G401 (cell line): ENCODE results near the gene TGFBRAP1. TPM values are rescaled to one million over a fixed set of nuclear protein-coding genes. Genes with fewer than 3 reads are reported as not detected.
"Not testable (repeated sequence)": the region's sequence is repeated elsewhere in the genome, so short reads cannot be mapped to it uniquely, and the experiment has no call there.

Experiments used
- DNase-seq: peaks from one replicate; pipeline ENCODE4 v3.0.0-alpha.2; 2015; ENCODE audit warnings: low spot score
- in situ Hi-C: cut with HindIII; loops from 2 replicates; pipeline ENCODE4 v1.10.0; 2016; ENCODE audit warnings: low sequenced_read_pairs, mixed read lengths
- total RNA-seq: library from RNA; depleted of rRNA; stranded (reverse); fragments of >200 nt; shearing (Covaris generic); gene quantifications from 2 replicates; pipeline ENCODE4 v1.2.3, GENCODE V29; 2014

Gene TGFBRAP1
- total RNA-seq, 1 experiment from 2014 or later = 30.4 TPM

DNA sequence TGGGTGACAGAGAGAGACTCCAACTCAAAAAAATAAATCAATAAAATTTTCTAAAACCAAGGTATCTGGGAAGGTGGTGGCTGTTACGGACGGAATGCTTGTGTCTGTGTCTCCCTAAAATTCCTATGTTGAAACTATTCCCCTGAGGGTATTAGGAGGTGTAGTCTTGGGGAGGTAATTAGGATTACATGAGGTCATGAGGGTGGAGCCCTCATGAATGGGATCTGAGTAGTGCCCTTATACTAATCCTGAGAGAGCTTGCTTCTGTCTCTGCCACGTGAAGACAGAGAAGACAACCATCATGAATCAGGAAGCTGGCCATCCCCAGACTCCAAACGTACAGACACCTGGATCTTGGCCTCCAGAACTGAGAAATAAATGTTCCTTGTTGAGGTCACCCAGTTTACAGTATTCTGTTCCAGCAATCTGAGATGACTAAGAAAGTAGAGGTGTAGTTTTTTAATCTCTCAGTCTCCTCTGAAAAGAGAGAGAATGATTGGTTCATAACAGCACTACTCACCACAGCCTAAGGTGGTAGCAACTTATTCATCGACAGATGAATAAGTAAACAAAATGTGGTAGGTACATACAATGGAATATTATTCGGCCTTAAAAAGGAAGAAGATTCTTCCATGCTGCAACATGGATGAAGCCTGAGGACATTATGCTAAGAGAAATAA, 38.4 kb downstream of the TGFBRAP1 start:
- in situ Hi-C loops = no loop called here
- DNase-seq = no peak

DNA sequence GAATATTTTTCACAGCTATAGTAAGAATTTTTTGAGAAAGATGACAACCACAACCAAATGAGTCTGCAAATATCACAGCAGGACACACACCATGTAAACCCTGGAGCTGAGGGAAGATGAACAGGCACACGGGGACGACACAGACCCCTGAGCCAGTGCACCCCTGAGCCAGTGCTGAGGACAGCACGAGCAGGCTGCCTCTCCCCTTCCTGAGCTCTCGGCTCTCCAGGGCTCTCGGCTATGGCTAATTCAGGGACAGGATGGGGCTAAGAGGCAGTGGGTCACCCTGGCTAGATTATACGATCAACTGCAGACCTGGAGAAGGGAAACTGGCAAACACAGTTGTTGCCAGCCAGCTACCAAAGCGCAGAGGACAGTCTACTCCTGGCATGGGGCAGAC, 41.4 kb downstream of the TGFBRAP1 start:
- in situ Hi-C loops = no loop called here
- no peak for DNase-seq

DNA sequence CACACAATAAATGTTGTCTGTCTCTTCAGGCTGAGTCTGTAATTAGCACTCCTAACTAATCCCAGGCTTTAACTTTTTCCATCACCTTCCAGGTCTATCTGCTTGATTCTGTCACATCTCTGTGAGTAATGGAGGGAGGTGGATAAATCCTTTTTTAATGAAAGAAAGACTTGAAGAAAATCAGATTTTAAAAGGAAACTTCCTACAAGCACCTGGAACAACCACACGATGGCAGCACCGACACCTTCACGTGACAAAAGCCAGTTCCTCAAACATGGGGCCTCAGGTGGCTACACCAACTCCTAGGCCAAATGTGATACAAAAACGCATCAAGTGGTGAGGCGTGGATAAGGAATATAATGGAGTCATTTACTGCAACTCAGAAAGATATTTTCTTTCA, 41.8 kb downstream of the TGFBRAP1 start:
- in situ Hi-C loops = no loop called here
- peak; percentile 25 for DNase-seq

DNA sequence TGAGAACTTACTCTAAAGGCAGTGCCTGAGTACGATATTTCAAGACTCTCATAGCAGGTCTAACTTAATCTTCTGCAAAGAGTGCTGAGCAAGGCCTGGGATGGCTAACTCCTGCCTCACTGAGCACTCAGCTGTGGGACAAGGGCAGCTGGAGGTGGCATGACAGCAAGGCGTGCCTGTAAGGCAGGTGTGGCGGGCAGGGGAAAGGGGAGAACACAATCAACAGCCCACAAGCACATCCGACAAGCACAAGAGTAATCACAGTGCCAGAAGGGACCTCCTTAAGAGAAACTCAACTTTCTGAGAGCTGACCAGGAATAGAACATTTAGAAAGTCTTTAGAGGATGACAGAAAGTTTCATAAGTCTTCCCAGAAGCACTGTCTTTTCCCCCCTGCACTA, 46.0 kb downstream of the TGFBRAP1 start:
- in situ Hi-C loops = no loop called here
- no peak for DNase-seq

DNA sequence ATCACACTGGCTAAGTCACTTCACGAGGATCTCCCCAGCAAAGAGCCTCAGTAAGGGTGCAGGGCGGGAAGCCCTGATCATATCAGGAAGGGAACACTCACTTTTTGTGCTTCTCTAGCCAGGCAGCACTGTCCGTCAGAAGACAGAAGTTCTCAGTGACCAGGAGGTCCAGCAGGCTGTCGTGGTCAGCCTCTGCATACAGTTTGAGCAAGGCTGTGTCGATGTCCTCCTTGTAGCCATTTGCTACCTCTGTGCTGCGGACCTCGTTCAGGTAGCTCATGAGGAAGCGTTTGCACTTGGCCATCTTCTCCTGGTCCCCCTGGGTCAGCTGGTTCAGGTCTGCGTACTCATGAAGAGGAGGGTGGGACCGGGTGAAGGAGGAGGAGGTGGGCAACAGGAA, 49.3 kb downstream of the TGFBRAP1 start:
- in situ Hi-C loops = no loop called here
- DNase-seq = no peak

DNA sequence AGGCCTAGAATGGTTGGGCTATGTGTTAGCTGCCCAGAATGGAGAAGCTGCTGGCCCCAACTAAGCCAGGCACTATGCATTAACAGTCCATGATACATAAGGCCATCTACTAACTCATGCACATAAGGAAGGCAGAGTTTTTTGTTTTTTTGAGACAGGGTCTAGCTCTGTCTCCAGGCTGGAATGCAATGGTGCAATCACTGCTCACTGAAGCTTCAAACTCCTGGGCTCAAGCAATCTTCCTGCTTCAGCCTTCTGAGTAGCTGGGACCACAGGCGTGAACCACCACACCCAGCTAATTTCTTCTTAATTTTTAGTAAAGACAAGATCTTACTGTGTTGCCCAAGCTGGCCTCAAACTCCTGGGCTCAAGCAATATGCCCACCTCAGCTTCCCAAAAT, 50.4 kb downstream of the TGFBRAP1 start:
- in situ Hi-C loops = no loop called here
- no peak for DNase-seq

DNA sequence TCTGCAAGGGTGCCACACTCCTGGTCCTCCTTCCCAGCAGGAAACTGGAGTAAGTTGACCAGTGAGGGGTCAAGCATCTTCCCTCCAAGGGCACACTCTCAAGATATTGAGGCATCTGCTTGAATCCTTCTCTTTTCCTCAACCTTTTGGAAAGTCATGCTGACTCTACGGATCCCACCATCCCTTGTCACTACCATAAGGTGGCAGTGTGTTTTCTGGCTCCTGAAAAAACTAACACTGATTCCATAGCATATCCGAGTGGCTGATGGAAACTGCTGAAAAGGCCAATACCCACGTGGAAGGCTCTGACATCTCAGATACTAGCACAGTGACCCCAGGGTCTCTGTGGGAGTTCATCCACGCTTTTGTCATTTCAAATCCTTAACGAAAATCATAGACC, 50.9 kb downstream of the TGFBRAP1 start:
- no peak for DNase-seq
- in situ Hi-C loops = no loop called here

DNA sequence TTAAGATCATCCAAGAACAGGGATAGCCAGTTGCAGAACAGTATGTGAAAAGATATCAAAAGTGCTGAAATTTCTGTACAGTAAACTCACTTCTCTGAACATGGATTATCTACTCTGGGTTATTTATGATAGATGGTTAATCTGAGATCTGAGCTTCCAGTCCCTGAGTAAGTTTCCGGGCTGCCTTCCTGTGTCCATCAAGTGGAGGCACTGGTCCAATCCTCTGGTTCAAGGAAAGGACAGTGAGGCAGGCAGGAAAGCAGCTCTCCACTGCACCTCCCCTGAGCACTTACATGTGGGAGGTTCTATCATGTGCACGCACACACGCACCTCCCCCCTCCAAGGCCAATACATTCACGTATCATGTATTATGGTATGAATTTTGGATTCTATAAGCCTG, 55.5 kb downstream of the TGFBRAP1 start:
- in situ Hi-C loops = no loop called here
- DNase-seq = no peak

DNA sequence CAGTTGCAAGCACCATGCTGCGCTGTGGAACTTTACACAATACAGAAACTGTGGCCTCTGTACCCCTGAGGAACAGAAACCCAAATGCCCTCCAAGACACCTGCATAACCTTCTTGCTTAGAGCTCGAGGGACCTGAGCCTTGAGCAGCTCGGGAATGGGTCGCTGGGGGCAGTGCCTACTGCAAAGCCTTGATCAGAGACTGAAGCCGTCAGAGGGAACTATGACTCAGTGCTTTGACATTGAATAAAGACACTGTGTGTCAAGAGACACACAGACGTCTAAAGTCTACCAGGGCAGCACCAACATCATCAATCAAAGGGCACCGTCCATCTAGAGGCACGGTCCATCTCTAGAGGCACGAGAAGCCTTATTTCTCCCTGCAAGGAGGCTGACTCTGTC, 57.4 kb downstream of the TGFBRAP1 start:
- in situ Hi-C loops = no loop called here
- no peak for DNase-seq

DNA sequence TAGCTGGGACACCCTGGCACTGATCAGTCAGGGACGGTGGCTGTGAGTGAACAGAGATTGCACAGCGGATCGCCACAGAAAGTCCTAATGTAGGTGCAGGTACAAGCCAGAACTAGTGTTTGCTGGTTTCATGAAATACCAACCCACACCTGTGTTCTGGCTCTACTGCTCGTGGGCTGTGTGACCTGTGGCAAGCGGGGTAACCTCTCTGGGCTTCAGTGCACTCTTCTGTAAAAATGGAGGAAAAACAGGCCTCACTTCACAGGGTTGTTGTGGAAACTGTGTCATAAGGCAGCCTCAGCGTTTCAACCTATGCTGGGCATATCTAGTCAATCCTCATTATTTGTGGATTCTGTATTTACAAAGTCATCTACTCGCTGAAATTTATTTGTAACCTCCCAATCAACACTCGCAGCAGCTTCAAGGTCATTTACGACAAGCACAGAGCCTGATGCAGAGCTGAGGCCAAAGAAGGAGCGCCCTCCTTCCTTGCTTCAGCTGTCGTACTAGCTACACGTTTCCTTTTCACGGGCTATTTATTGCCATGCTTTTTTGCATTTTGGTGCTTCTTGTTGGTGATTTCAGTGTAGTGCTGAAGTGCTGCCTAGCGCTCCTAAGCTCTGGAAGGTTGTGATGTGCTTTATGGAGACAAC, 58.0 kb downstream of the TGFBRAP1 start:
- in situ Hi-C loops = no loop called here
- no peak for DNase-seq

DNA sequence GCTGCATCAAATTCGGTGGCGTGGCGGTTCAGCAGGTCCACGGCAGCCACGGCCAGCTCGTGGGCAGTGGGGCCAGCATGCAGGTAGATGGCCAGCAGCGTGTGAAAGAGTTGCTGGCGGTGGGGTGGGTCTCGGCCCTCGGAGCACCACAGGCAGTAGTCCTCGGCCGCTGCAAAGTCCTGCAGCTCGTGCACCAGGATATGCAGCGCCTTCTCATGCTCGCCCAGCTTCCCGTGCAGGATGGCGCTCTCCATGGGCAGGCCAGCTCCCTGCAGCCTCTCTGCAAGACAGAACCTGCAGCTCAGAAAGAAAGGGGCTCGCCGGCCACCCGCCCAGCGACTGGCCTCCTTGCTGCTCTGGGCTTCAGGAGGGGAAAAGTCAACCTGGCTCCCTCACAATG, 60.1 kb downstream of the TGFBRAP1 start:
- in situ Hi-C loops = no loop called here
- DNase-seq = no peak

DNA sequence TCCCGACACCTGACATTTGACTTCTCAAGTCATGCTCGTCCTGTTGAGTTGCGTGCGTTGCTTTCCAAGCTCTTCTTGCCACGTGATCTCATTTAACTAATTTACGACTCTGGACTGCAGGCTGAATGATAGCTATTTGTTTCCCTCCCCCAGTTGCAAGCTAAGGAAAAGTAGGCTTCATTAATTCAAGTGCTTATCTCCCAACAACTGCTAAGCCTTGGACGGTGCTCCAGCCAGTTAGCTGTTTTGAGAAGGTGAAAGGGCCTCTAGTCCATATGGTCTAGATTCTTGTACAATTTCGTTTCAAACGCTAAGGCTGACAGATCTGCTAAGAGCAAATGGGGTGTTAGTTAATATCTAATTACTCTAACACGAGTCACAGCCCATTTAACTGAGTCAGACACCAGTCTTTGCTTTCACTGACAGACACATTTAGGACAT, 66.9 kb downstream of the TGFBRAP1 start:
- no peak for DNase-seq
- in situ Hi-C loops = no loop called here

DNA sequence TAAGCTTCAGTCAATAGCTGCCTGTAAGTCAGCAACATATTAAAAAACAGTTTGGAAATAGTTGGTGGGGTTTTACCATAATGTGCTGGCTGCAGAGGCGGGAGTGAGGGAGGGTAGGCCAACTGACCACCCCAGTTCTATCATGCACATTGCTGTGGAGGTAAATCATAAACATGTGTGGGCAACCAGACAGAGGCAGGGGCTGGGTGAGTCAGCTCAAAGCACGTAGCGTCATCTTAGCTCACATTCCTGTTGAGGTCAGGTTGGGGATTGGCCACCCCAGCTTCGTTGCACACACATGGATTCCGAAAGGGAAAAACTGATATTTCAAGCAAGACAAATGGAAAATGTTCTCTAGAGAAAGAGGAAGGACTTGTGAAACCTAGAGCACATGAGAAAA, 68.5 kb downstream of the TGFBRAP1 start:
- no peak for DNase-seq
- in situ Hi-C loops = no loop called here

DNA sequence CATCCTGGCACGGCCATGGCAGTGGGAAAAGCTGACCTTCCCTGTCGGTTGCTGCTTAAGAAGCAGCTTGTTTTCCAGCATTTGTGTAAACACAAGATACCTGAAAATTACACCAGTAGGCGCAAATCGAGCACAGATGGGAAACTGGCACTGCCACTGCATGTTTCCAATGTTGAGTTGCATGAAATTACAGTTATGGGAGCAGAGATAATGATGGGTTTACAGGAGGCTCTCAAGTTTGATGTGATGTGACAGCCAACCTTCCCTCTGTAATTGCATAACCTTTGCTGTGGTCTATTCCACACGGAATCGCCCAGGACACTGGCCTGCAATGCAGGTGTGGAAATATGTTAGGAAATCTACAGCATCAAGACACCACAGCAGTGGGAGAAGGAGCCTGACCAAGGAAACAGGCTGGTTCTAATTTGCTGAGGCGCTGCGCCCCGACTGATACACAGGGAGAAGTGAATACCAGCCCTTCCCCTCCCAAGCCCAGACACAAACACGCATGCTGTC, 70.6 kb downstream of the TGFBRAP1 start:
- in situ Hi-C loops = no loop called here
- DNase-seq = no peak

DNA sequence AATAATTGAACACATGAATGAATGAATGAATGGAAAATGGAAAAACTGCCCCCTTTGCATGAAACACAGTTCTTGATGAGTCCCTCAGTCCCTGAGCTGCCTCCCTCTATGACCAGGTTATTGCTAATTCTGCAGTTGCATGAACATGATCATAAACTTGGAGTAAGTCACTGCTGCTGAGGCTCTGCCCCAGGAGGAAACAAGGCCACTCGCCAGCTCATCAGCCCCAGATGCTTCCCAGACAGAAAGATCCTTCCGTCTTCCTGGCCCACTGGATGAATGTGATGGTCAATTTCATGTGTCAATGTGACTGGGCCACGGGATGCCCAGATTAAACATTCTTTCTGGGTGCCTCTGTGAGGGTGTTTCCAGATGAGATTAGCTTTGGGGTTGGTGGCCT, 71.6 kb downstream of the TGFBRAP1 start:
- DNase-seq = no peak
- in situ Hi-C loops = no loop called here

DNA sequence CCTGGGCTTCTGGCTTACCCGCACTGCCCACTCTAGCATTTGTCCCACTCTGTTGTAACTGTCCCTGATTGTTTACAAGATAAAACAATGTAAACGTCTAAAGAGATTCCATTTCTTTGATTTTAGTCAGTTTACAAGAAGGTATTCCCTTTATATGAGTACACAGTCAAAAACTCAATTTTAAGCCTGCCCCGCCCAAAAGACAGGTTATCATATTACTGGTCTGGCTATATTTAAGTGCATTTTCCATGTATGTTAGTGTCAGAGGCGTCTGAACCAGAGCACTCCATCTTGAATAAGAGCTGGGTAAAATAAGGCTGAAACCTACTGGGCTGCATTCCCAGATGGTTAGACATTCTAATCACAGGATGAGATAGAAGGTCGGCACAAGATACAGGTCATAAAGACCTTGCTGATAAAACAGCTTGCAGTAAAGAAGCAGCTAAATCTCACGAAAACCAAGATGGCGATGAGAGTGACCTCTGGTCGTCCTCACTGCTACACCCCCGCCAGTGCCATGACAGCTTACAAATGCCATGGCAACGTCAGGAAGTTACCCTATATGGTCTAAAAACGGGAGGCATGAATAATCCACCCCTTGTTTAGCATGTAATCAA, 73.0 kb downstream of the TGFBRAP1 start:
- in situ Hi-C loops = no loop called here
- no peak for DNase-seq

DNA sequence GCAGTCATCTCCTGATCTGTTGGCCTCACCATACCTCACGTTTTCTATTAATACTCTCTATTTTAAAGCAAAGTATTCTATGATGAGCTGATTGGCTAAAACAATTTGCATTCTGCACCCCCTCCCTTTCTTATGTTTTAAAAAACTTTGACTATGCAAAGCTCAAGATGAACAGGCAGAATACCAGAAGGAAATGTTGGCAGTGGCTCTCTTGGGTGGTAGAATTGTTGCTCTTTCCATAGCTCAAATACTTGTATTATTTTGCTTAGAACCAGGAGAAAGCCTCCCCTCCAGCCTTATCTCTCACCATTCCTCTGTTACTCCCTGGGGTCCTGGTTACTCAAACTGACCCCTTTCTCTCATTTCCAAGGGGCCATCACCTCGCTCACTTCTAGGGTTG, 73.6 kb downstream of the TGFBRAP1 start:
- no peak for DNase-seq
- in situ Hi-C loops = no loop called here

DNA sequence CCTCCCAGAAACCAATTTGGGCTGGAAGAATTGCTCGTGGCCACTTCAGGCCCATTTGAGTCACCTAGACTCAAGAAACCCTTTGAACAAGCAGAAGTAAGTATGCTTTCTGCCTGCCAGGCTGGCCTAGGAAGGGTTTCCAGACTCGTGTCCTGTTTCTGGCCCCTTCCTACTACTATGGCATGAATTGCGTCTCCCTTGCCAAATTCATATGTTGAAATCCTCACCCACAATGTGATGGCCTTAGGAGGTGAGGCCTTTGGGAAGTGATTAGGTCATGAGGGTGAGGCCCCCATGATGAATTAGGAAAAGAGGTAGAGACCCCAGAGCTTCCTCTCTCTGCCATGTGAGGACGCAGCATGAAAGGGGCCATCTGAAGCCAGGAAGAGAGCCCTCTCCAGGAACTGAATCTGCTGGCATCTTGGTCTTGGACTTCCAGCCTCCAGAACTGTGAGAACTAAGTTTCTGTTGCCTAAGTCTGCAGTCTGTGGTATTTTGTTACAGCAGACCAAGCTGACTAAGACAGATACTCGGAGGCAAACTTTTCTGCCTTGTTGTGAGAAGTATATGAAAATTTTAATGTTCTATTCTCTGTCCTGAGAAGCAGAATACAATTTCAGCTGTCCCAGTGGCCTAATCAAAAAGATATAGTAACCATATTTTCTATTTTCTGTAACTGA, 74.9 kb downstream of the TGFBRAP1 start:
- in situ Hi-C loops = no loop called here
- no peak for DNase-seq

DNA sequence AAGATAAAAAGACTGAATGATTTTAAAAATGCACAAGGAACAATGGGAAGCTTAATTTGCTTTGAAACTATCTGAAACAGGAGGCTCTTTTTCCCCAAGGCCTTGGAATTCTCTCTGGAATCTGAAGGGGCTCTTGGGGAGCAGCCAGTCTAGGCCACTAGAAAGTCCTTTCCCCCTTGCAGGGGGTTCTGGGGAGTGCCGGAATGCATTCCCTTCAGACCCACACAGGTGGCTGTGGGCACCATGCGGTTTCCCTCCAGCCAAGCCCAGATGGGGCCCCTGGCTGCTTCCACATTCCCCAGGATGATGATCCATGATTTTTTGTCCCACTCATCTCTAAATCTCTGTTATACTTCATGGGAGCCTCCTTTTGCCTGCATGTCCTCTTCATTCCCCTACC, 77.3 kb downstream of the TGFBRAP1 start:
- in situ Hi-C loops = no loop called here
- DNase-seq = no peak

DNA sequence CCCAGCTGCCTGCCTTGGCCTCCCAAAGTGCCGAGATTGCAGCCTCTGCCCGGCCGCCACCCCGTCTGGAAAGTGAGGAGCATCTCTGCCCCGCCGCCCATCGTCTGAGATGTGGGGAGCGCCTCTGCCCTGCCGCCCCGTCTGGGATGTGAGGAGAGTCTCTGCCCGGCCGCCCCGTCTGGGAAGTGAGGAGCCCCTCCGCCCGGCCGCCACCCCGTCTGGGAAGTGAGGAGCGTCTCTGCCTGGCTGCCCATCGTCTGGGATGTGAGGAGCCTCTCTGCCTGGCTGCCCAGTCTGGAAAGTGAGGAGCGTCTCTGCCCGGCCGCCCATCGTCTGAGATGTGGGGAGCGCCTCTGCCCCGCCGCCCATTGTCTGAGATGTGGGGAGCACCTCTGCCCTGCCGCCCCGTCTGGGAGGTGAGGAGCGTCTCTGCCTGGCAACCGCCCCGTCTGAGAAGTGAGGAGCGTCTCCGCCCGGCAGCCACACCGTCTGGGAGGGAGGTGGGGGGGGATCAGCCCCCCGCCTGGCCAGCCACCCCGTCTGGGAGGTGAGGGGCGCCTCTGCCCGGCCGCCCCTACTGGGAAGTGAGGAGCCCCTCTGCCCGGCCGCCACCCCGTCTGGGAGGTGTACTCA, 78.4 kb downstream of the TGFBRAP1 start:
- DNase-seq, in situ Hi-C loops: not testable (repeated sequence)
